Measurements from ENCODE around the gene HHATL.

The HHATL gene, protein sequence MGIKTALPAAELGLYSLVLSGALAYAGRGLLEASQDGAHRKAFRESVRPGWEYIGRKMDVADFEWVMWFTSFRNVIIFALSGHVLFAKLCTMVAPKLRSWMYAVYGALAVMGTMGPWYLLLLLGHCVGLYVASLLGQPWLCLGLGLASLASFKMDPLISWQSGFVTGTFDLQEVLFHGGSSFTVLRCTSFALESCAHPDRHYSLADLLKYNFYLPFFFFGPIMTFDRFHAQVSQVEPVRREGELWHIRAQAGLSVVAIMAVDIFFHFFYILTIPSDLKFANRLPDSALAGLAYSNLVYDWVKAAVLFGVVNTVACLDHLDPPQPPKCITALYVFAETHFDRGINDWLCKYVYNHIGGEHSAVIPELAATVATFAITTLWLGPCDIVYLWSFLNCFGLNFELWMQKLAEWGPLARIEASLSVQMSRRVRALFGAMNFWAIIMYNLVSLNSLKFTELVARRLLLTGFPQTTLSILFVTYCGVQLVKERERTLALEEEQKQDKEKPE

DNA sequence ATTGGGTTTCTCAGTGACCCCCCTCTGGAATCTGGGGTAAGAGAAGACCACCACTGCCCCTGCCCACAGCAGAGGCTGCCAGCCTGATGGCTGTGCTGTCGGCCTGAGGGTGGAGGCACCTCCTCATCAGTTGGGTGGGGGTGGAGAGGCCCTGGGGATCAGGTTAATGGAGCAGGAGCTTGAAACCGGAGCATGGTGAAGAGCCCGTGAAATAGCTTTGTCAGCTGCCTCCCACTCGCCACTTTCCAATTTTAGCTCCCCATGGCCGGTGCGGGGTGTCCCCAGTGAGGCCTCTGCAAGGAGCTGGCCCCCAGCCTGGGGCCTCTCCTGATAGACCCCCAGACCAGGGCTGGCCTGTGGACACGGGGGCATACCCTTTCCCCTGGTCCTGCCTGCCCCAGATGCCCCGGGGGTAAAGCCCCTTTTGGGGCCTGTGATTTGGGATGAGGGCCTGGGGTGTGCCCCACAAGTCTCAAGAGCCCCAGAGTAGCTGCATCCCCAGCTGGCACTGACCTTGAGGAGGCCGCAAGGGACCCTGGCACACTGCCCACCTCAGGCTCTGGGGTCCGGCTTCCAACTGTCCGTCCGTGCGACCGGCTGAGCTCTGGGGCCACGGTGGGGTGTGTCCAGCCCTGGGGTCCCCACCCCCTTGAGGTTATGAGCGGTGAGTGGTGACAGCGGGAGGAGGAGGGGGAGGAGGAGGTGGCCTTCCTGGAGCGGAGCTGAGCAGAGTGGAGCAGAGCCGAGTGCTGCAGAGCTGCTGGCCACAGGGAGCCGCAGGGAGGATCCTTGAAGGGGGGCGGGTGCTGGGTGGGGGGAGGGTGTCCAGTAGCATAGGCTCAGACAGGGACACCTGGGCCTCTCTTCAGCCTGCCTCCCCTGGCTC lies at the start of gene HHATL:
Gene HHATL, minus strand, starts transcription at position 733 of the 886 bp plus-strand sequence. CDS start 1,972 bp downstream, outside the sequence.
- DNase-seq (ENCODE audit: low spot score): no peak

- no peak for DNase-seq (ENCODE audit: low spot score)
Measured at GRCh38 chr3:42751609-42752008, 49.0 kb upstream of the HHATL start.

DNA sequence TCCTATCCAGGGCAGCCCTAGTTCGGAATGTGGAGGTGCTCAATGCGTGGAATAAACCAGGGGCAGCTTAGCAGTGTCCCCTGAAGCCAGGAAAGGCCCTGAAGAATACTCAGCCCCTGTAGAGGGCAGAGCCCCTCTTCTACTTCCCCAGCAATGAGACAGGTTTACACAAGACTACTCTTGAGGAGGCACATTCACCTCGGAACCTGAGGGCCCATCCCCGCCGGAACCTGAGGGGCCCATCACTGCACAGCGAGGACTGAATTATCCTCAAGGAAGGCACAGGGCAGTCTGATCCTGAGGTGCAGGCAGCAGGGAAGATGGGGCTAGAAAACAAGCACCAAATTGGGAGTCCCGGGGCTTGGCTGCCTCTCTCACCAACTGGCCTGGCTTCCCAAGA lies 48.2 kb upstream of the HHATL start:
- DNase-seq (ENCODE audit: low spot score): no peak

DNA sequence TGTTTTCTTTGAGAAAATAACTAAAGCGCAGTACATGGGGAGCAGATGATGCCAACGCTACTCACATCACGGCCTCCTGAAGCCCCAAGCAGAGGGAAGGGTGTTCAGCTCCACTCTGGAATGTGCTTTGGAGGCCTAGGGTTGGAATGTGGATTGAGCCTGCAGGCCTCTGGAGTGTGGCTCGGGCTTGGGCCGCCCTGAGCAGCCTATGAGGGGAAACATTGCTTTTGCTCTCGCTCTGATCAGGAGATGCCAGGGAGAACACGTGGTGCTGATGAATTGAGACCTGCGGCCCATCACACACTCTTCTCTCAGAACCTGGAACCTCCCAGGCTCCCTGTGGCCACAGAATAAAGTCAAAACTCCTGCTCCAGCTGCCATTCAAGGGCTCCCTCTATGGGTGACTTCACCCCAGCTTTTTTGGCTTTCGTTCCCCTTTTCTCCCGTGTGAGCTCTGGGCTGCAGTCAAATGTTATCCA lies 47.2 kb upstream of the HHATL start:
- DNase-seq (ENCODE audit: low spot score): no peak

DNA sequence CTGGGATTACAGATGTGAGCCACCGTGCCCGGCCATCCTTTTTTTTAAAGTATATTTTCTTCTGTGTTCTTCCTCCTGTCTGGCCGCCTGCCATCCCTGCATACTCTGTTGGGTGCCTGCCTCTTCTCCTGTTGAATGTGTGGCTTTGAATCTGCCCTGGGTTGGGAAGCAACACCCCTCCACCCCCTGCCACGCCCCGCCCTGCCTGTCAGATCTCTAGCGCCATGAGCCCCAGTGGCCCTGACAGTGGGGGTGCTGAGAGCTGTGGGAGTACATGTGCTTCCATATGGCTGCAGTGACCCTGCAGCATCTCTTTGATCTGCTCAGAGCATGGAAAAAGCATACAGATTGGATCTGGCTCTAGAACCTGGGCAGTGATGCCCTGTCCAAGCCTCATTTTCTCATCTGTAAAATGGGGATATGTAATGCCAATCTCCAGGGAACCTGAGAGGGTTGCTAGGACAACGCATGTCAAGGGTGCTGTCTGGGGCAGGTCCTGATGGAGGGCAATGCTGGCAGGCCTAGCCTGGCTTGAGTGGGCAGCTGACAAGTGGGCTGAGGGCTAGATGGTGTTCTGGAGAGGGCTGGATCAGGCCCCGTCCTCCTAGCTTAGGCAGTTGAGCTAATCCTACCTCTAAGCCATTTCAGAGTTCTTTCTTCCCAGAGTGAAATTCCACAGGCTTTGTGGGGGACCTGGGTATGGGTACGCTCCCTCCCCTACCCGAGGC lies 46.6 kb upstream of the HHATL start:
- no peak for DNase-seq (ENCODE audit: low spot score)

DNA sequence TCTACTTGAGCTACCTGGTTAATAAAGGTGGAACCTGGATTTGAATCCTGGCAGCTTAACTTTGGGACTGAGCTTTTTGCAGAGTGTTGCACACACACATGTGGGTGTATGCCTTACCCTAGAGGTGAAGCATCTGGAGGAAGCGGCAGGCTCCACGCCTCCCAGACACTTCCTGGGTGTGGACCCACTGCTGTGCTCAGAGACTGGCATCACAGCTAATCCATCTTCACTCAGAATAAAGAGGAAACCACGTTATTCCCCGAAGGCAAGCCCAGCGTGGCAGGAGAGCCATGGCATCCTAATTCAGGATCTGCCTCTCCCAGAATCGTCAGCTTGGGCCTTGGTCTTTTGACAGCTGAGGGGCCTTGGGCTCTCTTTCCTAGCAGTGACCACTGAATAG lies 45.0 kb upstream of the HHATL start:
- DNase-seq (ENCODE audit: low spot score): no peak

GRCh38 chr3:42746455-42747450 lies 44.2 kb upstream of the HHATL start:
- no peak for DNase-seq (ENCODE audit: low spot score)

DNA sequence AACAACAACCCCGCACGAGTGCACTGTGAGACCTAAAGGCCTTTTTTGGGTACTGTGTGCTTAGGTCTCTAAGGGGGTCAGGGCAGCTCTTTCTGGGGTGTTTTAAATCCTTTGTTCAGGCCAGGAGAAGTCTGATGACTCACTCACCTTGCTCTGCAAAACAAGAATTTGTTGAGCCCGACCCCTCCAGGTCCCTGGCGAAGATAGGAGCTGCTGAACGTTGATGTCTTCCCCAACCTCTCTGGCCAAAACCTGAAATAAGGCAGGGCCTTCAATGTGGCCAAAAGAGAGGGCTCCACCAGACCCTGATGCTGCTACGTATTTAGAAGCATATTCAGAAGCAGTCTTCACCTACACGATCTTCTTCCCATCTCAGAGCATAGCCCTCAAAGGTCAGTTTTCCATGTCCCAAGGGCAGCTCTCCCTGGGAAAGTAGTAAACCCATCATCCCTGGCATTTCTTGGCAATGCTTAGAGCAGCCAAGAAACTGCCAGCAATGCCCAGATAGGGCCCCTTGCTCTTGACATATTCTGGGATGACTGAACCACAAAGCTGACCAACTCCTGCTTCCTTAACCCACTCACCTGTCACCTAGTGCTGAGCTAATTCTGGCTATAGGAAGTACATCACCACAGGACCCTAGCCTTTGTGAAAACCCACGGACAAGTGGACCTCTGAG lies 43.3 kb upstream of the HHATL start:
- no peak for DNase-seq (ENCODE audit: low spot score)

DNA sequence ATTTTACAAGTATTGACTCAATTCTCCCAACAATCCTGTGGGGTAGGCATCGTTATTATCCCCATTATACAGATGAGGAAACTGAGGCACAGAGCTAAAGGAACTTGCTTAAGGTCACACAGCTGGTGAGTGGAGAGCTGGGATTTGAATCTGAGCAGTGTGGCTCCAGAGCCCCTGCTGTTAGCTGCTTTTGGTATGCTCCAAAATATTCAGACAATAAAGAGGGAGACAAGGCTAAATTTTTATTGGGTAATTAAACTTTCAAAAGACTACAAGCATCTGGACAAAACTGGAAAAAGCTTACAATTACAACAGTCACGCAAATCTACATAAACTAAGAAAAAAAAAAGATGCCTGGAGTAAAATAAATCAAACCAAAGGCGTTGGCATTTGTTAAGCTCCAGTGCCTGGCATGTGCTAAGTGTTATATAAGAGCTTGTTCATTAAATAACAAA lies 42.7 kb upstream of the HHATL start:
- no peak for DNase-seq (ENCODE audit: low spot score)

DNA sequence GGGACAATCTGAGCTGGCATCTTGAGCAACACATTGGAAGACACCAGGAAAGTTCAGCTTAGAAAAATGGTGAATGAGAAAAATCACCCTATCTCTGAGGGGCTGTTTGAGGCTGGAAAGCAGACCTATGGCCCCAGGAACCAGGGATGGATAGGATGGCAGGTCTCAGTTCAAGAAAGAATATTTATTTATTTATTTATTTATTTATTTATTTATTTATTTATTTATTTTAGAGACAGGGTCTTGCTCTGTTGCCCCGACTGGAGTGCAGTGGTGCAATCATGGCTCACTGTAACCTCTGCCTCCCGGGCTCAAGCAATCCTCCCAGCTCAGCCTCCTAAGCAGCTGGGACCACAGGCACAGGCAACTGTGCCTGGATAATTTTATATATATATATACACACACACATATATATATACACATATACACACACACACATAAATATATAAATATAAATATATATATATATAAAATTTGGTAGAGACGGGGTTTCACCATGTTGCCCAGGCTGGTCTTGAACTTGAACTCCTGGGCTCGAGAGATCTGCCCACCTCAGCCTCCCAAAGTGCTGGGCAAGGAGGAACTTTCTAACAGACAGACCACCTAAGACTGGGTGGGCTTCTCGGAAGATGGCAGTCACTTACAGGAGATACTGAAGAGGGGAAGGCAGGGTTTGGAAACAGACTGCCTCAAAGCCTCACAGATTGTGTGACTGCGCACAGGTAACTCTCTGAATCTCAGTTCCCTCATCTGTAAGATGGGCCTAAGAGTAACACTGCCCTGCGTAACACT lies 40.8 kb upstream of the HHATL start:
- DNase-seq (ENCODE audit: low spot score): no peak

DNA sequence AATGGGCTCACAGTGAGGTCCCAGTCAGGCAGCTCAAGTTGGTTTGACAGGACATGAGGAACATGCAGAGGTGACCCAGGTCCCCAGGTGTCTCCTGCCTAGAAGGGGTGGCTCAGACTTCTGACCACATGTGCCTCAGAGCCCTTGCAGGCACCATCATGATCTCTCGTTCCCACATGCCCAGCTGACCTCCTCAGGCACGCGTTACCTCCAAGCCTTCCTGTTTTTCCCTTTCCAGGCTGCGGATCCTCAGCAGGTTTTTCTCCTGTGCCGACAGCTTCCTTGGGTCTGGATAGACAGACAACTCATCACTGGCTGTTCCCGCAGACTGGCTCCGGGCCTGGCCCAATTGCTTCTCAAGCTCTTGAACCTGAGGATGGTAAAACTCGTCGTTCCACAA lies 40.1 kb upstream of the HHATL start:
- no peak for DNase-seq (ENCODE audit: low spot score)

- DNase-seq (ENCODE audit: low spot score): no peak
Measured at GRCh38 chr3:42742259-42742658, 39.7 kb upstream of the HHATL start.

- DNase-seq (ENCODE audit: low spot score): no peak
Measured at GRCh38 chr3:42741796-42742195, 39.2 kb upstream of the HHATL start.

DNA sequence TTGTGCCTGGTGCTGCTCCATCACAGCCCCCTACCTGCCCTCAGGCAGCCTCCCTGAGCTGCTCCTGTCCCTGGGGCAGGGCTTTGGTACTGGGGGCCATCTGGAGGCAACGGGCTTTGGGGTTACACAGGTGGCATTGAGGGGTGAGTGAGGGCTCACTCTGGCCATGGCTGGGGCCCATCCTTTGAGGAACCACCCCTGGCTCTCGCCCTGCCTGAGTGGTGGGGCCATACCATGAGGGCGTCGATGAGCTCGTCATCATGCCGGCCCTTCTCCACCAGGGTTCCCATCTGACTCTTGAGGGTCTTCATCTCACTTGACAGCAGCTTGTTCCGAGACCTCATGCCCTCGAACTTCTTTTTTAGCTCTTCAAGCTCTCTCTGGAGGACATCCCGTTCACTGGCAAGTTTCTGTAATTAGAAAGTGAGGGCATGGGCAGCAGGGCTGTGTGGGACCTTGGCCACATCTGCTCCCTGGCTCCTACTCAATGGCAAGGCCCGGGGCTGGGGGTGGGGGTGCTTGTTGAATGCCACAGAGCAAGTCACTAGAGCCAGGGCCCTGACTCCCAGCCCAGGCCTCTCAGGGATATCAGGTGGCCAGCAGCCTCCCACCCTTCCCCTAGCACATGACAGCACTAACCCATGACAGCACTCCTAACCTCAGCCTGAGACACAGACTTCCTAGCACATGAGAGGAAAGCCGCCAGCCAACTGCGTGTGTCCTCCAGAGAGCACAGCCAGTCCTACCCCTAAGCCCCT lies 37.0 kb upstream of the HHATL start:
- DNase-seq (ENCODE audit: low spot score): no peak

GRCh38 chr3:42736531-42736930 lies 33.9 kb upstream of the HHATL start:
- DNase-seq (ENCODE audit: low spot score): no peak

- DNase-seq (ENCODE audit: low spot score): no peak
Measured at GRCh38 chr3:42736081-42736480, 33.5 kb upstream of the HHATL start.

DNA sequence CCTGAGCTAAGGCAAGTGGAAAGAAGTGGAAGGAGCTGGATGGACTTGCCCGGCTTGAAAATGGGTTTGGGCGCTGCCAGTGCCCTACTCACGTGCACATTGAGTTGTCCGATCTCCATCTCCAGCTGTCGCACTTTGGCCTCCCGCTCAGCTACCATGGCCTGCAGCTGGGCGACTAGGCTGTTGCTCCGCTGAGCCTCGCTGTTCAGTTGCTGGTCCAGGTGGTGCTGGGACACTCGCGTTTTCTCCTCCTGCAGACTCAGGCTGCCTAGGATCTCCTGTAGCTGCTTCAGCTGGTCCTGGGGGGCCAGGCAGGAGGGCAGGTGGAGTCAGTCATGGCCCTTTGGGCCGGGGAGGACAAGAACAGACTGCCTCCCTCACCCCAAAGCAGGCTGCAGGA lies 33.0 kb upstream of the HHATL start:
- no peak for DNase-seq (ENCODE audit: low spot score)

- no peak for DNase-seq (ENCODE audit: low spot score)
Measured at GRCh38 chr3:42735019-42735418, 32.4 kb upstream of the HHATL start.
